RPMI7951 (cell line): ENCODE data around the gene ATP6V1D. TPM values are rescaled to one million over a fixed set of nuclear protein-coding genes. Genes with fewer than 3 reads are reported as not detected.
"Not testable (repeated sequence)": the region's sequence is repeated elsewhere in the genome, so short reads cannot be mapped to it uniquely, and the experiment has no call there.

Source experiments
- DNase-seq: peaks from one replicate; pipeline ENCODE4 v3.0.0-alpha.2; 2012; ENCODE audit warnings: low read depth
- total RNA-seq: library from RNA; depleted of rRNA; stranded (reverse); fragments of >200 nt; shearing (Covaris generic); gene quantifications from 2 replicates; pipeline ENCODE4 v1.2.3, GENCODE V29; 2014

ATP6V1D gene
- total RNA-seq, 1 experiment from 2014 or later = 130 TPM

GRCh38 chr14:67371247-67372148 lies 11.9 kb upstream of the ATP6V1D start:
- no peak for DNase-seq

- peak; percentile 53 for DNase-seq
These were observed 11.2 kb upstream of the ATP6V1D start for GRCh38 chr14:67370830-67371229.

GRCh38 chr14:67365476-67365875 lies 5.9 kb upstream of the ATP6V1D start:
- no peak for DNase-seq

- DNase-seq = no peak
These were observed 1.0 kb upstream of the ATP6V1D start for GRCh38 chr14:67360470-67361206.

GRCh38 chr14:67358924-67359774 lies 455 bp downstream of the ATP6V1D start:
- peak; percentile 46 for DNase-seq

- peak; percentile 15 for DNase-seq
These were observed 1.6 kb downstream of the ATP6V1D start for GRCh38 chr14:67357969-67358354.

DNA sequence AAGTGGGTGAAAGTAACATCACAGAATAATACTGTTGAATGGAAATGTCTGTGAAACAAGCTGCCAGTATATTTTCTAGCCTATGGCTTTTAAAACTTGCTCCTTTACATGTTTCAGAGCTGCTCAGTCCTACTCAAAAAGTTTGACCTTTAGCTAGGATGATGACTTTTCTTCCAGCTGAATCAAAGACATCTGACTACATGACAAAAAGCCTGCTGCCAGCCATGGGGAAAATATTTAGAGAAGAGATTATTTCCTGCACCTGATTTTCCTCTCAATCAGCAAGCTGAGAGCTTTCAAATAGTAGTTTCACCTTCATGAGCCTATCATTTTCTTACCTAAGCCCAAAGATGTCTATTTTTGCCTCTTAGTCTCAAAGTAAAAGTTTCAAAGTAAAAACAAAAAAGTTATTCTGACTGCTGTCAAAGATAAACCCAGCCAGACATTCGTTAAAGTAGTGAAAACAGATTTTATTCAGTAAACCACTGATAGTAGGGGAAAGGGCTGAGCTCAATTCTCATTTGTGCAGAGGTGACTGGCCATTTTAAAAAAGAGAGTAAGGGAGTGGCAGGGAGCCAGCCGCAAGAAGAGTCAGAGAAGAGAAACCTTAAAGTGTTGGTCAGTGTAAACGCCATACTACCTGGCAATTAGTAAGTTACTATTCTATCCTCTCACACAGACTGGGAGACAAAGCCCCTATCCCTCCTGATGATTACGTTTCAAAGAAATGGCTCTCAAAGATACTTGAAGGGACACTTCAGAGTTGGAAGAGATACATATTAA lies 2.2 kb downstream of the ATP6V1D start:
- DNase-seq = peak; percentile 8

GRCh38 chr14:67352055-67352454 lies 7.5 kb downstream of the ATP6V1D start:
- DNase-seq = no peak

DNA sequence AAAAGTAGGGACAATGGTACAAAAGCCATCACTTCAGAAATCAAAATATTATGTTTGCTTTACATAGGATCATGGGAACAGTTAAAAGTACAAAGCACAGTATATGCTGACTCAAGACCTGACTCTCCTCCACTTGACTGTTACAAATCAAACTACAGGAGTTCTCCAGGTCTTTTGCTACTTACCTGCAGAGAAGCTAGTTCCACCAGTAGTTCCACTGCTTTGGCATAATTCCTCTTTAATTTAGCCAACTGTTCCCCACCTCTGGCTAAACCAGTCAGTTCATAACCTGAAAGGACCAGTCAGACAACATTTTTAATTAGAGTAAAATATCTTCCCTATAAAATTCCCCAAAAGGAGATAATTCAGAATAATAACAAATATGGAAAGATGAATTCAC lies 14.0 kb downstream of the ATP6V1D start:
- DNase-seq = no peak

DNA sequence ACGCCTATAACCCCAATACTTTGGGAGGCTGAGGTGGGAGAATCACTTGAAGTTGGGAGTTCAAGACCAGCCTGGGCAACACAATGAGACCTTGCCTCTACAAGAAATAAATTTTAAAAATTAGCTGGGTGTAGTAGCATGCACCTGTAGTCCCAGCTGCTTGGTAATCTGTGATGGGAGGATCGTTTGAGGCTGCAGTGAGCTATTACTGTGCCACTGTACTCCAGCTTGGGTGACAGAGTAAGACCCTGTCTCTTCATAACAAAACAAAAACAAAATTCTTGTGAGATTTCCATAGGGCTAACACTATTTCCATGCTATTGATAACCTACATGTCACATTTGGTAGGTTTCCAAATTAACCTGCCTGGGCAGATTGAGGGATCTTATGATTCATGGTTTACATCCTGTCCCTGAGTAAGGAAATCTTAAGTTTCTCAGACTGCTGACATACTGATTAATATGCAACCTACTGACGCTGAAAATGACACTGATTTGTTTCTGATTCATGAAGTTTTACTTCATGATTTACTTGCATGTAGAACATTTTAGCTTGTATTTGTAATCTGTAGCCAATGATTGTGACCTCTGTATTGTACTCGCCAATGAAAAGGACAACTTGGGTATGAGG lies 15.9 kb downstream of the ATP6V1D start:
- no peak for DNase-seq

DNA sequence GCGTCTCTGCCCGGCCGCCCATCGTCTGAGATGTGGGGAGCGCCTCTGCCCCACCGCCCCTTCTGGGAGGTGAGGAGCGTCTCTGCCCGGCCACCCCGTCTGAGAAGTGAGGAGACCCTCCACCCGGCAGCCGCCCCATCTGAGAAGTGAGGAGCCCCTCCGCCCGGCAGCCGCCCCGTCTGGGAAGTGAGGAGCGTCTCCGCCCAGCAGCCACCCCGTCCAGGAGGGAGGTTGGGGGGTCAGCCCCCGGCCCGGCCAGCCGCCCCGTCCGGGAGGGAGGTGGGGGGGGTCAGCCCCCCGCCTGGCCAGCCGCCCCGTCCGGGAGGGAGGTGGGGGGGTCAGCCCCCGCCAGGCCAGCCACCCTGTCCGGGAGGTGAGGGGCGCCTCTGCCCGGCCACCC lies 18.4 kb downstream of the ATP6V1D start:
- DNase-seq = not testable (repeated sequence)

DNA sequence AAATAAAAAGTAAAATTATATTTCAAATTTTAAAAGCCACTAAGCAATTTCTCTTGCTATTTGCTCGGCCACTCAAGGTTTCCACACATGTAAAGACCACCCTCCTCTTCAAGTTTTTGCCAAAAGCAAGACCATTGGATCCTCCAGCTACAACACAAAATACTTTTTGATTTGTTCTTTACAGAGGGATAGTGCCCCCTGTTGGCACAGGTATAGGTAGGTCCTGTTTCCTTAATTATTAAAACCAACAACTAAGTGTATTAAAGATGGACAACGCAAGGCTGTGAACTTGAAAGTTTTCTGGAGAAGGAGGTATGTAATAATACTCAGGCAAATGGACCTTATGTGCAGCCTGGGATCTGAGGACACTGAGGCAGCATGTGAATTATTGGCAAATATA lies 23.8 kb downstream of the ATP6V1D start:
- DNase-seq = peak; percentile 7

GRCh38 chr14:67332468-67332867 lies 27.1 kb downstream of the ATP6V1D start:
- DNase-seq = peak; percentile 17

DNA sequence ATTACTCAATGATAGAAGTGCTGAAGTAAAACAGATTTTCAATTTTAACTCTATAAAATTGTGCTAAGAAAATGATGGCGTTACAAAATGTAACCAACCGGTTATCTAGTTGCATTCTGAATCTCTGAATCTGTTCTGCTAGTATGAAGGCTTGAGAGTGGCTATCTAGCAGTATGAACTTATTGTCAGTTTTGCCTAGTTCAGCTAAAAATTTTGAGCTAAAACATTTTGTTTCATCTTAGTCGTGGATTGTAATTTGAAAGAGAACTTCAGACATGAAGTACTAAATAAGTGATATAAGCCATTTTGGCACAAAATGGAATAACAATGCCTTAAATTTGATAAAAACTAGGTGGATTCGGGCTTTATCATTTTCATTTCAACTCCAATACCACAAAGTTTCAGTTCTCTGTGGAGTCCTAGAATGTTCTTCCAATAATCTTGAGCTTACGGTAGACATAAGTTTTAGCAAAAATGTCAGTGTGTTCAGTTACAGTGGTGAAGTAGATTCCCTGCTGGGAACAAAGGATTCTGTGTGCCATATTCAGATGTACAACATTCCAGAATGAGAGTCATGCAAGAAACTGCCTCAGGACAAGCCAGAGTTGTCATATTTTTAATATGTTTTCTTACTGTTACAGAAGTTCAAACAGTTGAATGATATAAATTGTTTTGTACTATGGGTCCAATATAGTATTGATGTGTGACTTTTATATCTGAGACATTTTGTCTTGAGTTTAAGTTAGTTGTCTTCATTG lies 28.1 kb downstream of the ATP6V1D start:
- DNase-seq = peak; percentile 57

GRCh38 chr14:67329666-67330065 lies 29.9 kb downstream of the ATP6V1D start:
- not testable (repeated sequence) for DNase-seq

DNA sequence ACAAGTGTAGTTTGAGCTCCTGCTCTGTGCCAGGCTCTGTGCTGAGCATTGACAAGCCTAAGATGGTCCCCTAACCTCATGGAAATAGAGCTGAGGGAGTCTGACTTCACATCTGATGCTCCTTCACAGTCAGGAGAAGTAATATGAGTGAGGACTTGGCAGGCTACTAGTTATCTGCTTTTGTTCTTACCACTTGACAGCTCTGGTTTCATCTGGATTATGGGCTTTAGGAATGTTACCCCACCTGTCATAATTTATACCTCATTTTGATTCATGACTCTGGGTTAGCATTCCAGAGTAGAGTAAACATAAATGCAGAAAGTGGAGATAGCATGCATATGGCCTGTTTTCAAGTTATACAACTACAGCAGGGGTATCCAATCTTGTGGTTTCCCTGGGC lies 40.5 kb downstream of the ATP6V1D start:
- no peak for DNase-seq

GRCh38 chr14:67317822-67318221 lies 41.8 kb downstream of the ATP6V1D start:
- no peak for DNase-seq

- no peak for DNase-seq
These were observed 46.5 kb downstream of the ATP6V1D start for GRCh38 chr14:67313153-67313552.

DNA sequence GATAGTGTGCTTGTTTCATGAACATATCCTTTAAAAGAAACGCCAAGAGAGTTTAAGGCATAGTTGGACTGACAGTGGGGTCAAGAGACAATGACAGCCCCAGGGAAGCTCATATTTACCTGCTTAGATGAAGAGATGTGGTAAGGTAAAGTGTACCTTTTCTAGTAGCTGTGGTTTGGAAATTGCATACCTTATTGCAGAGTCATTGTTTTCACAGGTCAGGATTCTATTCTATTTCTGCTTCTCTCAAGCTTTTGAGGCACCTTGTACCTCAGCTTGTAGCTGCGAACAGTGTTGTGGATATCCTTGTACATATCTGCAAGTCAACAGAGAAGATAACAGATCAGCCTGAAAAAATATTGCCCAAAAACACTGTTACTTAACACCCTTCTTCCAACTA lies 47.7 kb downstream of the ATP6V1D start:
- DNase-seq = no peak
